Activated CD8-positive, alpha-beta T cell treated with anti-CD3 and anti-CD28 coated beads for 36 hours (primary cell): ENCODE results near the gene OTOGL. TPM values are rescaled to one million over a fixed set of nuclear protein-coding genes. Genes with fewer than 3 reads are reported as not detected.

ENCODE experiments used
- ATAC-seq: fragments of 200-7000 bp; cut with Tn5 transposase; one replicate; pipeline ENCODE4 v1.10.0; 2021; ENCODE audit warnings: mild to moderate bottlenecking, moderate library complexity
- CTCF ChIA-PET: fragments of 350-600 bp; sonication (Branson Sonifier 250); formaldehyde crosslinking; loops from one replicate; lab custom pipeline; 2021; ENCODE audit warnings: antibody characterized with exemption; lab: Charles Lee
- POLR2A ChIA-PET: fragments of 350-600 bp; sonication (Branson Sonifier 250); formaldehyde crosslinking; loops from one replicate; lab custom pipeline; 2021; ENCODE audit warnings: antibody characterized with exemption; lab: Charles Lee
- DNase-seq: peaks from one replicate; pipeline ENCODE4 v3.0.0-alpha.2; 2020
- H3K27ac Mint-ChIP-seq: one replicate; pipeline ENCODE4 v1.8.0; 2021; ENCODE audit warnings: mild to moderate bottlenecking, mixed read lengths
- H3K27me3 Mint-ChIP-seq: one replicate; pipeline ENCODE4 v1.8.0; 2021; ENCODE audit warnings: mixed read lengths
- H3K36me3 Mint-ChIP-seq: one replicate; pipeline ENCODE4 v1.8.0; 2021; ENCODE audit warnings: low read depth, mixed read lengths
- H3K4me1 Mint-ChIP-seq: one replicate; pipeline ENCODE4 v1.8.0; 2021; ENCODE audit warnings: low read depth, mixed read lengths
- H3K4me3 Mint-ChIP-seq: one replicate; pipeline ENCODE4 v1.8.0; 2021; ENCODE audit warnings: mild to moderate bottlenecking, moderate library complexity, mixed read lengths
- H3K9me3 Mint-ChIP-seq: one replicate; pipeline ENCODE4 v1.8.0; 2021; ENCODE audit warnings: mixed read lengths
- intact Hi-C: fragments of 100-400 bp; cut with micrococcal nuclease; formaldehyde crosslinking; loops from one replicate; pipeline ENCODE4 v1.10.0; 2022
- total RNA-seq, 2 experiments: library from RNA; stranded (reverse); gene quantifications; one replicate each; pipeline ENCODE4 v1.2.3, GENCODE V29; 2021
- TF ChIP-seq, protein P1 (sequence below): fragments of 200-600 bp; IDR thresholded peaks from one replicate; pipeline ENCODE4 v1.8.0; 2022; ENCODE audit warnings: antibody characterized with exemption, mild to moderate bottlenecking

The OTOGL gene
- total RNA-seq, 2 experiments from 2014 or later = not detected

DNA sequence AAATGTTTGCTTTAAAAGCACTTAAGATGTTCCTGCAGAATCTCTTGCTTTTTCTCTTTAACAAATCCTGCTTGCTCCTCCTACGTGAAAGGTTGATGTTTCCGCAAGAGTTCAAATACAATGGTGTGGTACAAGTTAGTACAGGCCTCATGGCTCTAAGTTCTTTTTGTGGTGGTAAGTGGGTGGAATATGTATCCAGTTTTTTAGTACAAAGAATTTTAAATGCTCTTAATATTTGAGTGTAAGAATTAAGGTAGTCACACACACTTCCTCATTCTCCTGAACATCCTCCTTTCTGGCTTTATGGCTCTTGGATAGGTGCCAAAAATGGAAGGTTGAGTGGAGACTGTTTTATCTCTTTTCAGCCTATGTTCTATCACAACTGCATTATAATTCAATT, 1.8 kb downstream of the OTOGL start:
- no peak for ATAC-seq
- TF ChIP-seq, protein P1, sequence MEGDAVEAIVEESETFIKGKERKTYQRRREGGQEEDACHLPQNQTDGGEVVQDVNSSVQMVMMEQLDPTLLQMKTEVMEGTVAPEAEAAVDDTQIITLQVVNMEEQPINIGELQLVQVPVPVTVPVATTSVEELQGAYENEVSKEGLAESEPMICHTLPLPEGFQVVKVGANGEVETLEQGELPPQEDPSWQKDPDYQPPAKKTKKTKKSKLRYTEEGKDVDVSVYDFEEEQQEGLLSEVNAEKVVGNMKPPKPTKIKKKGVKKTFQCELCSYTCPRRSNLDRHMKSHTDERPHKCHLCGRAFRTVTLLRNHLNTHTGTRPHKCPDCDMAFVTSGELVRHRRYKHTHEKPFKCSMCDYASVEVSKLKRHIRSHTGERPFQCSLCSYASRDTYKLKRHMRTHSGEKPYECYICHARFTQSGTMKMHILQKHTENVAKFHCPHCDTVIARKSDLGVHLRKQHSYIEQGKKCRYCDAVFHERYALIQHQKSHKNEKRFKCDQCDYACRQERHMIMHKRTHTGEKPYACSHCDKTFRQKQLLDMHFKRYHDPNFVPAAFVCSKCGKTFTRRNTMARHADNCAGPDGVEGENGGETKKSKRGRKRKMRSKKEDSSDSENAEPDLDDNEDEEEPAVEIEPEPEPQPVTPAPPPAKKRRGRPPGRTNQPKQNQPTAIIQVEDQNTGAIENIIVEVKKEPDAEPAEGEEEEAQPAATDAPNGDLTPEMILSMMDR = no peak
- Mint-ChIP-seq H3K36me3 (no peaks in the 10 kb centered on the region), H3K27ac (no peak overlapping the region), H3K27me3 (peaks cover 1% of the 10 kb centered on the region), H3K4me3 (no peak overlapping the region), H3K9me3 (no peaks in the 10 kb centered on the region), H3K4me1 (no peaks in the 10 kb centered on the region)
- intact Hi-C loops = no loop called here
- CTCF ChIA-PET = no interaction called here
- DNase-seq = no peak
- POLR2A ChIA-PET = no interaction called here

DNA sequence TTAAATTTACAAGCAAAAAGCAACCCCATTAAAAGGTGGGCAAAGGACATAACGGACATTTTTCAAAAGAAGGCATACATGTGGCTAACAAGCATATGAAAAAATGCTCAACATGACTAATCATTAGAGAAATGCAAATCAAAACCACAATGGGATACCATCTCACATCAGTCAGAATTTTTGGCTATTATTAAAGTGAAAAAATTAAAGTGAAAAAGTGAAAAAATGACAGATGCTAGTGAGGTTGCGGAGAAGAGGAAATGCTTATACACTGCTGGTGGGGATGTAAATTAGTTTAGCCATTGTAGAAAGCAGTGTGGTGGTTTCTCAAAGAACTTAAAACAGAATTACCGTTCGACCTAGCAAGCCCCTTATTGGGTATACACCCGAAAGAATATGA, 7.9 kb downstream of the OTOGL start:
- POLR2A ChIA-PET = no interaction called here
- peaks cover 1% of the 10 kb centered on the region for H3K27me3 Mint-ChIP-seq
- CTCF ChIA-PET = no interaction called here

DNA sequence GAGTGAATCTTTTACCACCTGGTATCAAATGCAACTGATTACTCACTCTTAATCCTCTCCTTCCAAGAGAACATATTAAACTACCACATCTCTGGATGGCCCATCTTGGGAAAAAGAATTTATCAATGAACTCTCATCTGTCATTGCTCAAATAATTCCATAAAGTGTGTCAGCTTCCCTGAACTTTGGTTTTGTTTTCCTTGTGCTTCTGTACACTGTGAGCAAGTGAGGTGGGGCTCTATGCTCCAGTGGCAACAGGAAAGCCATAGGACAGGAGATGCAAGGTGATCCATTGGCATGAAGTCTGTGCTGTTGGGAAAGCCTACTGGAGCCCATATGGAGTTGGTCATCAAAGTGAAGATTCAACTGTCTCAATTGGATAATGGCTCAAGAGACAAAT, 17.4 kb downstream of the OTOGL start:
- intact Hi-C loops = no loop called here
- Mint-ChIP-seq H3K36me3 (no peaks in the 10 kb centered on the region), H3K9me3 (peaks cover 20% of the 10 kb centered on the region), H3K4me1 (no peaks in the 10 kb centered on the region), H3K27me3 (no peaks in the 10 kb centered on the region), H3K27ac (no peak overlapping the region), H3K4me3 (no peak overlapping the region)
- ATAC-seq (no peak), DNase-seq (no peak)
- POLR2A ChIA-PET = no interaction called here
- CTCF ChIA-PET = no interaction called here
- TF ChIP-seq, protein P1 = no peak

More for the DNA sequence above, 7.9 kb downstream of the OTOGL start:
- ATAC-seq = no peak
- DNase-seq = no peak
- no peak overlapping the region for H3K4me3 Mint-ChIP-seq
- H3K4me1 Mint-ChIP-seq = no peaks in the 10 kb centered on the region
- H3K36me3 Mint-ChIP-seq = no peaks in the 10 kb centered on the region
- H3K9me3 Mint-ChIP-seq = no peaks in the 10 kb centered on the region
- H3K27ac Mint-ChIP-seq = no peak overlapping the region
- intact Hi-C loops = no loop called here
- TF ChIP-seq, protein P1 = no peak

DNA sequence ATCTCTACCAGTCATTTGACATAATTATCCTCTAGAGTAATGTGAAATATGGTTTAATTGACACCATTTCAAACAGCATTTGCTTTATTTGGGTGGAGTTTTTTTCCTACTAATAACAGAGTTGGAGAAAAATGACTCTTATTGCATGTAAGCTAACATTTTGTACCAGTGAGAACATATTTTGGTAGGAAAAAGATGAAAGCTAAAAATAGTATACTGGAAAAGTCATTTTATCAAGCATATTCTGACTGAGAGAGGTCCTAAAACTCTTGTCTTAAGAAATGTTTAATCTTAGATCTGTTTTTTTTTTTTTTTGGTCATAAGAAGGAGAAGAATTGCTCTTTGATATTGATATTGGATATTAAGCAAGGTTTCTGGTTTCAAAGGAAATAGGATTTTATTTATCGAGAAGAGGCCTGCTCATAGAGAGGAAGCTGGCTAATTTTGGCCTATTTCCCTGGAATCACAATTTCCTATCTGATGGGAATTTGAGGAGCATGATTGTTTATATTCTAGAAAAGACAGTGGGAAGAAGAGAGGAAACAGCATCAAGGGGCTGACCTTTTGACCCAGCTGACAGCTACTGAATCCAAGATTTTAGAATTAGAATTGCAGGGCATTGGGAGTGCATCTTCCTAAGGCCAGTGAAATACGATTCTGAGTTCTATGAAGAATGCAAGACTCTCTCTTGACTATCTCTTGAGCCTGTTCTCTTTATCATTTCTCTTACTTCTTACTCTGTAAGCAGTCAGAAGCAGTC, 19.4 kb downstream of the OTOGL start:
- no peak overlapping the region for H3K27ac Mint-ChIP-seq
- POLR2A ChIA-PET = no interaction called here
- no peaks in the 10 kb centered on the region for H3K4me1 Mint-ChIP-seq
- CTCF ChIA-PET = no interaction called here
- no peaks in the 10 kb centered on the region for H3K27me3 Mint-ChIP-seq
- H3K4me3 Mint-ChIP-seq = no peak overlapping the region
- TF ChIP-seq, protein P1 = no peak
- intact Hi-C loops = no loop called here
- DNase-seq (no peak), ATAC-seq (no peak)
- no peaks in the 10 kb centered on the region for H3K36me3 Mint-ChIP-seq
- peaks cover 11% of the 10 kb centered on the region for H3K9me3 Mint-ChIP-seq

DNA sequence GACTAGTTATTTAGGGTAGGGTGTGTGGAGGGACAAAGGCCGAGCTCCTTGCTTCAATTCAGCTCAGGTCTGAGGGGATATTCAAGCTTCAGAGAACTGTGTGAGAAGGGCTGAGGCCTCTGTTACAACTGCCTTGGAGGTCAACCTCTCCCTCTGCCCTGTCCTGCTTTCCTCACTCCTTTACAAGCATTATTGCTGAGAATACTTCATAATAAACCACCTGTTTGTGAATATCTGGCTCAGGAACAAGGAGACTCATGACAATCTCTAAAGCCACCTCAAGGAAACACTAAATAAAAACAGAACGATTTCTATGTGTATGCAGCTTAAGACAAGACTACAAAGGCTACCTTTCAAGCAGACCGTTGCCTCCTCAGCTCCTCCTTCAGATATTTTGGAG, 21.7 kb downstream of the OTOGL start:
- Mint-ChIP-seq H3K36me3 (no peaks in the 10 kb centered on the region), H3K9me3 (no peaks in the 10 kb centered on the region), H3K4me3 (no peak overlapping the region), H3K27me3 (no peaks in the 10 kb centered on the region), H3K27ac (no peak overlapping the region), H3K4me1 (no peaks in the 10 kb centered on the region)
- POLR2A ChIA-PET = no interaction called here
- CTCF ChIA-PET = no interaction called here
- DNase-seq (no peak), ATAC-seq (no peak)
- TF ChIP-seq, protein P1 = no peak
- intact Hi-C loops = no loop called here
